Muscle of back (tissue), 11 donors: ENCODE results near the gene HDX. TPM values are rescaled to one million over a fixed set of nuclear protein-coding genes. Genes with fewer than 3 reads are reported as not detected.
"Not testable (repeated sequence)": the region's sequence is repeated elsewhere in the genome, so short reads cannot be mapped to it uniquely, and the experiment has no call there.

Experiments
- DNase-seq, 3 donors: peaks; one replicate each; pipeline versions ENCODE4 v3.0.0 to v3.0.0-alpha.2; 2013
- polyA plus RNA-seq, 10 donors: library from polyadenylated mRNA; unstranded; fragments of 120-200 nt; gene quantifications; one replicate each; pipeline ENCODE4 v1.2.1, GENCODE V29; 2013; ENCODE audit not compliant: insufficient read length in 10 of 10

The HDX gene
- polyA plus RNA-seq, 10 donors, result 2.7 to 5.8 (median 4.5) TPM

- DNase-seq, result no peak
Observed at GRCh38 chrX:84339507-84340364, 162.5 kb downstream of the HDX start.

- no peak for DNase-seq
Observed at GRCh38 chrX:84336646-84337045, 165.6 kb downstream of the HDX start.

GRCh38 chrX:84335121-84335520 is 167.1 kb downstream of the HDX start:
- DNase-seq, result no peak

DNA sequence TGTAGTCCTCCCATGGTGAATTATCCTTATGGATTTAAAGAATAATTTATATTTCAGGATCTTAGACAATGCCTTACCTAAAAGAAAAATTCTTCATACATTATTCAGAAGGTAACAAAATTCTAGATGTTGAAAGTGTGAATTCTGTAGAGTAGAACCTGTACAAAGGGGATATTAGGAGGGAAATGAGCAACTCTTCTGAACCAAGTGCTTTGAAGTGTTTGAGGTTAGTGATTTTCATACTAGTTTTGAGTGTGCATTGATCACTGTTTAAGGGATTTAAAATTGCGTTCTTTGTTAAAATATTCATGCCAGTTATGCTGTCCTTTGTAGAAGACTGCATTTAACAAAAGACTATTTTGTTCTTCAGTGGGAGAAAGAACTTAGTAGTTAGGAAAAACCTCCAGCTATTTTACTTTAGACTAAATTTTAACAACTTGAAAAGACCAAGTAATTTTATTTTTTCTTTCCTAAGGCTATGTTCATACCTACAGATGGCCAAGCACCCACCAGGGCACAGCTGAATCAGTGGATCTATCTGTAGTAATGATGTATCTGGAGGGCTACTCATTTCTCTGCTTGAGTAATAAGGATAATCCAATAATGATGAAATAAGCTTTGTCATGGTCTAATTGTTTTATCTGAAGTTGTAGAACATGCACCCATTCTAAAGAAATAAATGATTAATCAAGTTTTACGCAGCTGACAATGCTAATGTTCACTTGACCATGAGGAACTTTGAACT is 180.0 kb downstream of the HDX start:
- no peak for DNase-seq

DNA sequence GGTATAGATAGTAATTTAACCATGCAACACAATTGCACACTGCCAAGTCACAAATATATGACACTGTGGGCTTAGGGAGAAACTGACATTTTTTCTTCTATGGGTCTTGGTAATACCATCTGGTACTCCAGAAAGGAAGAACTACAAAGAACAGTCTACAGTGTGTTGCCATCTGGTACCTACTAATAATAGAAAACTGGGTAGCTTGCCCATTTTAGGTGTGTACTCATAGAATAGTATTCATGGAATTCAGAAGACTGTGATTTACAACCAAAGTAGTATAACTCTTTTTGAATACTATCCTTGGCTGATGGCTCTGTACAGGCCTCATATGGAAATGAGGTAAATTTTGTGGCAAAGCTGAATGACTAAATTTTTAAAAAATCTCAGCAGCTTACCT is 181.6 kb downstream of the HDX start:
- DNase-seq, result no peak

DNA sequence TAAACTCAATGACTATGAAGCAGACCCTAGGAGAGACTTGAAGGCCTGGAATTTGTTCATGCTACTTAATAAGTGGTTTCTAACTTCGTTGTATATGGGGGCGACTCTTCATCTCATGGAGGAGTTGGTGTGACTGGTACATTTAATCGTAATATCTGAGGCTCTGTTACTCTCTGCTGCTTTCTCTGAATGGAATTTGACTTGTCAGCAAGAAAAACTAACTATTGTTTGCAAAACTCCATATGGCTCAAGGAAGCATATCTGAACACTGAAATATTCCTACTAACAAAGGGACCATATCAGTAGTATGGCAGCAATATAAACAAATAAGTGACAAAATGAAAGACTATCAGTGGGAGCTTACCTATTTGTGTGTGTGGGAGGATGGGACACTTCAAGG is 182.2 kb downstream of the HDX start:
- DNase-seq, result no peak

DNA sequence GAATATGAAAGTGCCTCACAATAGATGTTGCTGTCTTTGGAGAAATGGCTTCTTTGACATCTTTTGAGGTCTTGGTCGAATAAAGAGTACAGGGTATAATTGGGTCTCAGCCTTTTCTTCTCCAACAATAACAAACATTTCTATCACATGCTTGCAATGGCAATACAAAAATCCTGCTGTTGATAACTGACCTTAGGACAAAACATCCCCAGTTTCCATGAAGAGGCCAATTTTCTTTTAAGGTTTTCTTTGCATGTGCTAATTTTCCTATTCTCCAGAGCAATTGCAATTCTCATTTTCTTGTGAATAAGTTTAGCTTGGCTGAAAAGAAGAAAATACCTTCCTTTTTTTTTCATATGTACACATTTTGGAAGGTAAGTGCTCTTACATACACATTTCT is 183.6 kb downstream of the HDX start:
- DNase-seq, result no peak

GRCh38 chrX:84315946-84316345 is 186.3 kb downstream of the HDX start:
- not testable (repeated sequence) for DNase-seq
